K562 (cell line): Measurements from ENCODE around the gene WSCD1.

Source experiments
- ARNT ChIP-seq, 2 experiments: fragments of 450-650 bp; IDR thresholded peaks; 2 replicates each; pipeline ENCODE4 v1.6.1; 2016; ENCODE audit warnings: mild to moderate bottlenecking in 1 of 2
- CEBPB ChIP-seq: fragments of 450-650 bp; IDR thresholded peaks from 2 replicates; pipeline ENCODE4 v1.6.1; 2016; ENCODE audit warnings: missing genetic modification characterization, missing compliant biosample characterization
- ETV1 ChIP-seq: fragments of 450-650 bp; conservative IDR thresholded peaks from 2 replicates; pipeline ENCODE4 v1.6.1; 2016; ENCODE audit warnings: missing genetic modification characterization, control low read depth, low read depth, missing compliant biosample characterization
- FOXK2 ChIP-seq, 2 experiments: fragments of 450-650 bp; IDR thresholded peaks in 1 of 2; conservative IDR thresholded peaks in 1 of 2; 2 replicates each; pipeline ENCODE4 v1.6.1; 2016; ENCODE audit warnings: low read depth in 2 of 2, mild to moderate bottlenecking in 1 of 2
- GTF2E2 ChIP-seq: fragments of 200-800 bp; sonication (Bioruptor generic); IDR thresholded peaks from 2 replicates; pipeline ENCODE4 v1.6.1; 2016; ENCODE audit warnings: missing genetic modification characterization, missing compliant biosample characterization
- GTF2F1 ChIP-seq: IDR thresholded peaks from 2 replicates; pipeline ENCODE4 v1.6.1; 2011; ENCODE audit warnings: low read depth, low read length, improper control_type of control experiment
- MAFK ChIP-seq: IDR thresholded peaks from 2 replicates; pipeline ENCODE4 v1.6.1; 2011; ENCODE audit warnings: low read length, improper control_type of control experiment
- MYC ChIP-seq, 2 experiments: fragments of 250-450 bp in 1 of 2; sonication (Bioruptor Pico) in 1 of 2; IDR thresholded peaks; 2 replicates each; pipeline versions ENCODE4 v1.5.1 to v1.6.1; 2012 to 2021; ENCODE audit warnings: low read depth in 2 of 2, borderline replicate concordance in 1 of 2, improper control_type of control experiment in 1 of 2, low read length in 1 of 2, mild to moderate bottlenecking in 1 of 2, moderate library complexity in 1 of 2
- NBN ChIP-seq: fragments of 450-650 bp; IDR thresholded peaks from 2 replicates; pipeline ENCODE4 v1.6.1; 2016; ENCODE audit warnings: low read depth, mild to moderate bottlenecking
- SNIP1 ChIP-seq: fragments of 450-650 bp; IDR thresholded peaks from 2 replicates; pipeline ENCODE4 v1.7.1; 2017; ENCODE audit warnings: low read depth, mild to moderate bottlenecking
- SREBF2 ChIP-seq: sonication (generic); formaldehyde crosslinking; IDR thresholded peaks from 2 replicates; pipeline ENCODE4 v1.4.0; 2020; ENCODE audit warnings: mild to moderate bottlenecking, missing genetic modification reagents
- ZNF24 ChIP-seq: fragments of 450-650 bp; IDR thresholded peaks from 2 replicates; pipeline ENCODE4 v1.6.1; 2016
- ZNF668 ChIP-seq: fragments of 250-450 bp; sonication (Bioruptor Pico); IDR thresholded peaks from 2 replicates; pipeline ENCODE4 v1.8.0; 2022; ENCODE audit warnings: mild to moderate bottlenecking, inconsistent platforms
- TF ChIP-seq, protein P1 (sequence below), 2 experiments: fragments of 450-650 bp; formaldehyde crosslinking in 1 of 2; IDR thresholded peaks; 2 replicates each; pipeline versions ENCODE4 v1.4.0 to v1.6.1; 2014 to 2020; ENCODE audit warnings: mild to moderate bottlenecking in 2 of 2, borderline replicate concordance in 1 of 2, low read depth in 1 of 2

DNA sequence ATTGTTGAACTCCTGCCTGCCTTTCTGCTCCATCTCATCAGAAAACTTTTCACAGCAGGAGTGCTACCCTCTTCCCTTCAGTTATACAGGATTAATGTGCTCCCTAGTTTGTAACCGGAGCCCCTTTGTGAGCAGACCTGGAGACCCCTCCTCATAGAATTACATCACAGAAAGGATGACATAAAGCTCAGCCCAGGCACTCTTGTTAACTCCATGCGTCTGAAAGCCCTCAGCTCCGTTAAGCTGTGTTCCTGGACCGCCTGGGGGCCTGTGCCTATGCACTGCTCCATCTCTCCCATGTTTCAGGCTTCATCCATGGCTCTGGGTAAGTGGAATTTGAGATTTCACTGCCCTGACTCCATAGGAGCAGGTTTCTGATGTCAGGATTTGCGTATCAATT lies 7.6 kb downstream of the WSCD1 start:
- TF ChIP-seq FOXK2 (conservative IDR thresholded peaks at IDR 0.05 in 1 of 2, IDR thresholded peaks at IDR 0.05 in 1 of 2; ENCODE audit: low read depth in 2 of 2) (no peak), GTF2E2 (tag) (no peak), ZNF668 (no peak), ZNF24 (no peak), ARNT (IDR thresholded peaks at IDR 0.05) (no peak), ETV1 (tag) (no peak), CEBPB (tag) (no peak), GTF2F1 (no peak), NBN (no peak), SNIP1 (no peak), MYC (IDR thresholded peaks at IDR 0.05; ENCODE audit: low read depth, low read length) (no peak), MYC (CRISPR knock-in tag; IDR thresholded peaks at IDR 0.05; ENCODE audit: borderline replicate concordance, low read depth) (no peak), MAFK (no peak), SREBF2 (CRISPR knock-in tag) (no peak)
- TF ChIP-seq, protein P1, sequence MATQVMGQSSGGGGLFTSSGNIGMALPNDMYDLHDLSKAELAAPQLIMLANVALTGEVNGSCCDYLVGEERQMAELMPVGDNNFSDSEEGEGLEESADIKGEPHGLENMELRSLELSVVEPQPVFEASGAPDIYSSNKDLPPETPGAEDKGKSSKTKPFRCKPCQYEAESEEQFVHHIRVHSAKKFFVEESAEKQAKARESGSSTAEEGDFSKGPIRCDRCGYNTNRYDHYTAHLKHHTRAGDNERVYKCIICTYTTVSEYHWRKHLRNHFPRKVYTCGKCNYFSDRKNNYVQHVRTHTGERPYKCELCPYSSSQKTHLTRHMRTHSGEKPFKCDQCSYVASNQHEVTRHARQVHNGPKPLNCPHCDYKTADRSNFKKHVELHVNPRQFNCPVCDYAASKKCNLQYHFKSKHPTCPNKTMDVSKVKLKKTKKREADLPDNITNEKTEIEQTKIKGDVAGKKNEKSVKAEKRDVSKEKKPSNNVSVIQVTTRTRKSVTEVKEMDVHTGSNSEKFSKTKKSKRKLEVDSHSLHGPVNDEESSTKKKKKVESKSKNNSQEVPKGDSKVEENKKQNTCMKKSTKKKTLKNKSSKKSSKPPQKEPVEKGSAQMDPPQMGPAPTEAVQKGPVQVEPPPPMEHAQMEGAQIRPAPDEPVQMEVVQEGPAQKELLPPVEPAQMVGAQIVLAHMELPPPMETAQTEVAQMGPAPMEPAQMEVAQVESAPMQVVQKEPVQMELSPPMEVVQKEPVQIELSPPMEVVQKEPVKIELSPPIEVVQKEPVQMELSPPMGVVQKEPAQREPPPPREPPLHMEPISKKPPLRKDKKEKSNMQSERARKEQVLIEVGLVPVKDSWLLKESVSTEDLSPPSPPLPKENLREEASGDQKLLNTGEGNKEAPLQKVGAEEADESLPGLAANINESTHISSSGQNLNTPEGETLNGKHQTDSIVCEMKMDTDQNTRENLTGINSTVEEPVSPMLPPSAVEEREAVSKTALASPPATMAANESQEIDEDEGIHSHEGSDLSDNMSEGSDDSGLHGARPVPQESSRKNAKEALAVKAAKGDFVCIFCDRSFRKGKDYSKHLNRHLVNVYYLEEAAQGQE (IDR thresholded peaks at IDR 0.05; ENCODE audit: borderline replicate concordance) = no peak
- TF ChIP-seq, protein P1 (CRISPR knock-in tag; IDR thresholded peaks at IDR 0.05; ENCODE audit: low read depth) = no peak
